Osteoblast (primary cell): Measurements from ENCODE around the gene PPP1R36. TPM values are rescaled to one million over a fixed set of nuclear protein-coding genes. Genes with fewer than 3 reads are reported as not detected.
"Not testable (repeated sequence)": the region's sequence is repeated elsewhere in the genome, so short reads cannot be mapped to it uniquely, and the experiment has no call there.

Source experiments
- DNase-seq: peaks from one replicate; pipeline ENCODE4 v3.0.0; 2011; ENCODE audit warnings: low spot score, mixed read lengths; ENCODE audit not compliant: insufficient read length; ENCODE audit errors: missing footprints
- H2AFZ ChIP-seq: 2 replicates; pipeline ENCODE4 v1.6.0; 2011; ENCODE audit warnings: mild to moderate bottlenecking, low read length
- H3K27ac ChIP-seq: 2 replicates; pipeline ENCODE4 v1.5.1; 2011; ENCODE audit warnings: mild to moderate bottlenecking, low read depth, low read length, moderate library complexity
- H3K27me3 ChIP-seq: 2 replicates; pipeline ENCODE4 v1.6.0; 2012; ENCODE audit warnings: mild to moderate bottlenecking, control low read depth, inconsistent platforms, low read length, moderate library complexity; ENCODE audit not compliant: insufficient read depth
- H3K36me3 ChIP-seq: 2 replicates; pipeline ENCODE4 v1.5.1; 2011; ENCODE audit warnings: mild to moderate bottlenecking, low read length, control low read depth, moderate library complexity; ENCODE audit not compliant: insufficient read depth
- H3K4me1 ChIP-seq: 2 replicates; pipeline ENCODE4 v1.5.1; 2011; ENCODE audit warnings: mild to moderate bottlenecking, low read length, control low read depth, moderate library complexity; ENCODE audit not compliant: insufficient read depth
- H3K4me2 ChIP-seq: 2 replicates; pipeline ENCODE4 v1.6.0; 2011; ENCODE audit warnings: mild to moderate bottlenecking, low read length; ENCODE audit not compliant: insufficient read depth
- H3K4me3 ChIP-seq: fragments of 200-600 bp; sonication (generic); 3 replicates; pipeline ENCODE4 v1.5.1; 2012; ENCODE audit warnings: mild to moderate bottlenecking, low read length, inconsistent platforms; ENCODE audit not compliant: insufficient read depth
- H3K79me2 ChIP-seq: 2 replicates; pipeline ENCODE4 v1.6.0; 2012; ENCODE audit warnings: mild to moderate bottlenecking, low read length, control low read depth, inconsistent platforms; ENCODE audit not compliant: insufficient read depth
- H3K9me3 ChIP-seq: 2 replicates; pipeline ENCODE4 v1.5.1; 2011; ENCODE audit warnings: low read depth, low read length, control low read depth
- H4K20me1 ChIP-seq: 2 replicates; pipeline ENCODE4 v1.6.0; 2012; ENCODE audit warnings: mild to moderate bottlenecking, low read length, control low read depth; ENCODE audit not compliant: insufficient read depth
- total RNA-seq: library from RNA; depleted of rRNA; stranded (reverse); fragments of >200 nt; gene quantifications from 2 replicates; pipeline ENCODE4 v1.2.3, GENCODE V29; 2012
- TF ChIP-seq, protein P1 (sequence below): IDR thresholded peaks from 2 replicates; pipeline ENCODE4 v1.5.1; 2011; ENCODE audit warnings: mild to moderate bottlenecking, low read depth, low read length, moderate library complexity; ENCODE audit errors: extremely low read depth

Gene PPP1R36
- total RNA-seq, 1 donor: 1.1 TPM

DNA sequence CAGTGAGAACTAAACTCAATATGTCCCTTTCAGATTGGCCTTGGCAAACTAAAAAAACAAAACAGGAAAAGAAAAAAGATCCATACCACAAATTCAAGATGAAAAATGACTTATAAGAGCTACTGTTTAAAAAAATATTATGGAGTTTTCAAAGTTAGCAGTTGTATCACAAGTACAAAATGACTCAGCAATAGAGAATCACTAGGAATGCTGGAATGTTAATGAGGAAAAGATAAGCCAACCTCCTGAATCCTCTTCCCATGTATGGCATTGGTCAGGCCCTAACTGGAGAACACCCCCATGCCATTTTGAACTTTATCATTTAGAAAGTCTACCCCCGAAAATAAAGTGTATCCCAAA lies 62.2 kb downstream of the PPP1R36 start:
- H4K20me1 ChIP-seq: no peaks in the 10 kb centered on the region
- no peak overlapping the region for H3K4me3 ChIP-seq
- DNase-seq: peak; percentile 88
- H3K4me1 ChIP-seq: peaks cover 22% of the 10 kb centered on the region
- no peaks in the 10 kb centered on the region for H3K79me2 ChIP-seq
- H3K9me3 ChIP-seq: no peaks in the 10 kb centered on the region
- H2AFZ ChIP-seq: peak overlapping the region; percentile 67
- TF ChIP-seq, protein P1, sequence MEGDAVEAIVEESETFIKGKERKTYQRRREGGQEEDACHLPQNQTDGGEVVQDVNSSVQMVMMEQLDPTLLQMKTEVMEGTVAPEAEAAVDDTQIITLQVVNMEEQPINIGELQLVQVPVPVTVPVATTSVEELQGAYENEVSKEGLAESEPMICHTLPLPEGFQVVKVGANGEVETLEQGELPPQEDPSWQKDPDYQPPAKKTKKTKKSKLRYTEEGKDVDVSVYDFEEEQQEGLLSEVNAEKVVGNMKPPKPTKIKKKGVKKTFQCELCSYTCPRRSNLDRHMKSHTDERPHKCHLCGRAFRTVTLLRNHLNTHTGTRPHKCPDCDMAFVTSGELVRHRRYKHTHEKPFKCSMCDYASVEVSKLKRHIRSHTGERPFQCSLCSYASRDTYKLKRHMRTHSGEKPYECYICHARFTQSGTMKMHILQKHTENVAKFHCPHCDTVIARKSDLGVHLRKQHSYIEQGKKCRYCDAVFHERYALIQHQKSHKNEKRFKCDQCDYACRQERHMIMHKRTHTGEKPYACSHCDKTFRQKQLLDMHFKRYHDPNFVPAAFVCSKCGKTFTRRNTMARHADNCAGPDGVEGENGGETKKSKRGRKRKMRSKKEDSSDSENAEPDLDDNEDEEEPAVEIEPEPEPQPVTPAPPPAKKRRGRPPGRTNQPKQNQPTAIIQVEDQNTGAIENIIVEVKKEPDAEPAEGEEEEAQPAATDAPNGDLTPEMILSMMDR: no peak
- no peaks in the 10 kb centered on the region for H3K36me3 ChIP-seq
- no peaks in the 10 kb centered on the region for H3K27me3 ChIP-seq
- H3K4me2 ChIP-seq: peak overlapping the region; percentile 5
- peak overlapping the region; percentile 83 for H3K27ac ChIP-seq

DNA sequence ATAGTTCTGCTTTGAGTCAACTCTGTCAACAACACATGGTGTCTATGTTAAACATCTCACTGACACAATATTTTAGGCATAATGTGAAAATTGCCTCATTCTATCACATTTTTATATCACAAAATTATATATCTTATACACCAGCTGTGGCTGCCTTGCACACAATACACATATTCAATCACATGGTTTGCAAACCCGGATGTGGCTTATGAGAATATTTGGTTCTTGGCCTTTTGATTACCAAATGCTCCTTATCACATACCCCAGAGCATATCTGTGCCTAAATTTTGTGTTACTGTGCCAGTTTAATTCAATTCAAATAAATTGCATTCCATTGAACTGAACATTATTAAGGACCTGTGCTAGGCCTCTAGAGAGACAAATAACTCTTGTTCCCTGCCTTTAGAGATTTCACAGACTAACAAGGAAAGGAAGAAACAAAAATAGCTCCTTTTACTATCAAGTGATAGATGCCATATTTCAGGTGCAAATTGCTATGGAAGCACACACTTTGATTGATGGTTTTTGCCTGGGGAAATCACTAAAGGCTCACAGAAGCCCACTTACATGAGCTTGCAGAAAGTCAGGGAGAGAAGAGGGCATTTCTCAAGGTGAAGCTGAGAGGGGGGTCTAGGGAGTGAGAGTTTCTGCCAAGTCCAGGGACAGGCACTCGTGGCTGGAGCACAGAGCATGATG lies 63.4 kb downstream of the PPP1R36 start:
- peaks cover 22% of the 10 kb centered on the region for H3K4me1 ChIP-seq
- H3K9me3 ChIP-seq: no peaks in the 10 kb centered on the region
- H3K27ac ChIP-seq: no peak overlapping the region
- no peaks in the 10 kb centered on the region for H4K20me1 ChIP-seq
- no peaks in the 10 kb centered on the region for H3K27me3 ChIP-seq
- TF ChIP-seq, protein P1: no peak
- no peak for DNase-seq
- H3K4me3 ChIP-seq: no peak overlapping the region
- H3K36me3 ChIP-seq: no peaks in the 10 kb centered on the region
- H3K4me2 ChIP-seq: no peak overlapping the region
- H3K79me2 ChIP-seq: no peaks in the 10 kb centered on the region
- no peak overlapping the region for H2AFZ ChIP-seq

DNA sequence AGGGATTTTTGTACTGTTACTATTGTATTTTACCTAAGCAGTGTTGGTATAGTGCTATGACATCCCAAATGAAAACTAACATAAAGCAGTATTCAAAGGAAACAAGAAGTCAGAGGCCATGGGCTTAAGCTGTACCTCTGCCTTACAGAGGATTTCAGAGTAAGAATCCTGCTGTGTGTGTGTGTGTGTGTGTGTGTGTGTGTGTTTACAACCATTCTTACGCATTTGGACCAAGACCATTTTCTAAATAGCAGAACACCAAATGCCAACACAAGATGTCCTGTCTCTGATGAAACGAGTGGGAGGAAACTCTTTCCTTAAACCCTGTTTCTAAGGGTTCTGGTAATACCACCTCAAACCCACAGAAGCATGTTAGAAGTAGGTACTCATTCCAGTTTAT lies 64.4 kb downstream of the PPP1R36 start:
- H3K36me3 ChIP-seq: no peaks in the 10 kb centered on the region
- H3K27ac ChIP-seq: no peak overlapping the region
- H3K27me3 ChIP-seq: no peaks in the 10 kb centered on the region
- no peak overlapping the region for H3K4me2 ChIP-seq
- H4K20me1 ChIP-seq: no peaks in the 10 kb centered on the region
- H3K9me3 ChIP-seq: no peaks in the 10 kb centered on the region
- TF ChIP-seq, protein P1: no peak
- H3K4me1 ChIP-seq: peaks cover 22% of the 10 kb centered on the region
- no peak overlapping the region for H3K4me3 ChIP-seq
- peak overlapping the region; percentile 56 for H2AFZ ChIP-seq
- no peak for DNase-seq
- H3K79me2 ChIP-seq: no peaks in the 10 kb centered on the region

DNA sequence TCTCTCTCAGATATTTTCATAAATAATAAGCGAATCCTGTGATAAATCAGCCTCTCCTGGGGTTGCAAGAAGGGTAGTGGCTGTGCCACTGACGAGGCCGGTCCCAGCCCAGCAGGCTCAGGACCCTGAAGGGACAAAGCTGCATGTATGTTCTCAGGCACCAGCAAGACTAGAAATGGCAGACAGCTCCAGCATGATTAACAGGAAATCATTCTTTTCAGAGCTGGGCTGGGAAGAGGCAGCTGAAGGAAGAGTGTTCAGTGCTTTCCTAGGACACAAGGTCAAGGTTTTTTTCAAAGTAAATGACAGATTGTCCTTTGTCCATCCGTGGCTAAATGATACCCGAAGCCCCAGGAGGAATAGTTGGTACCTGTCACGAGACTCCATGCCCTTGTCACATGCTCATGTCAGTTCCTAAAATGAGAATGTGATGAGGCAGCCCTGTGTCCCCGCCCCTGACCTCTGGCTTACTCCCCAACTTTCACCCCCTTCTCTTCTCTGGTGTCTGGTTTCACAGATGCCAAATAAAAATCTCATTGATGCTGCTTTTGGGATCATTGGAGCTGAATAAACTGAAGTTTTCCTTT lies 65.1 kb downstream of the PPP1R36 start:
- peaks cover 22% of the 10 kb centered on the region for H3K4me1 ChIP-seq
- H3K27me3 ChIP-seq: no peaks in the 10 kb centered on the region
- no peaks in the 10 kb centered on the region for H4K20me1 ChIP-seq
- no peaks in the 10 kb centered on the region for H3K36me3 ChIP-seq
- H3K79me2 ChIP-seq: no peaks in the 10 kb centered on the region
- H3K9me3 ChIP-seq: no peaks in the 10 kb centered on the region
- TF ChIP-seq, protein P1: no peak
- no peak overlapping the region for H3K27ac ChIP-seq
- no peak for DNase-seq
- H3K4me3 ChIP-seq: no peak overlapping the region
- no peak overlapping the region for H3K4me2 ChIP-seq
- peak overlapping the region; percentile 56 for H2AFZ ChIP-seq

DNA sequence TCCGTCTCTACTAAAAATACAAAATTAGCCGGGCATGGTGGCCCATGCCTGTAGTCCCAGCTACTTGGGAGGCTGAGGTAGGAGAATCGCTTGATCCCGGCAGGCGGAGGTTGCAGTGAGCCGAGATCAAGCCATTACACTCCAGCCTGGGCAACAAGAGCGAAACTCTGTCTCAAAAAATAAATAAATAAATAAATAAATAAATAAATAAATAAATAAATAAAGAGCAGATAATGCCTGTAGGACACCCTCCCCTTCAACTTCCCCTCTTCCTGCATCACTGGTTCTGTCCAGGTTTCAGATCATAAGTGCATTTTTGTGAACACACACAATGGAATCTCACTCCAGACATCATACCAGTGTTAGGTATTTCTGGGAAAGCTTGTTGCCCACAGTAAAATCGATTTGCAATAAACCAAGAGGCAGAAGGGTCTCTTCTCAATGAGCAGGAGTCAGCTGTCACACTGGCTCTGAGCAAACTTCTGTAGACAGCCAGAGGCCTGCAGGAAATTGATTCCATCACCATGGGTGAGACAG lies 68.2 kb downstream of the PPP1R36 start:
- not testable (repeated sequence) for H3K79me2 ChIP-seq, H2AFZ ChIP-seq, H3K4me3 ChIP-seq, H3K27ac ChIP-seq, H3K9me3 ChIP-seq, H3K36me3 ChIP-seq, H4K20me1 ChIP-seq, DNase-seq, H3K4me1 ChIP-seq, H3K27me3 ChIP-seq, H3K4me2 ChIP-seq
